Activated CD4-positive, alpha-beta memory T cell treated with anti-CD3 and anti-CD28 coated beads for 36 hours (primary cell): ENCODE data around the gene LARP1B. TPM values are rescaled to one million over a fixed set of nuclear protein-coding genes. Genes with fewer than 3 reads are reported as not detected.
"Not testable (repeated sequence)": the region's sequence is repeated elsewhere in the genome, so short reads cannot be mapped to it uniquely, and the experiment has no call there.

ENCODE experiments used
- CTCF ChIA-PET: fragments of 350-600 bp; sonication (Branson Sonifier 250); formaldehyde crosslinking; loops from one replicate; lab custom pipeline; 2021; ENCODE audit warnings: antibody characterized with exemption, inconsistent platforms; lab: Charles Lee
- POLR2A ChIA-PET: fragments of 350-600 bp; sonication (Branson Sonifier 250); formaldehyde crosslinking; loops from one replicate; lab custom pipeline; 2021; ENCODE audit warnings: antibody characterized with exemption; lab: Charles Lee
- DNase-seq: peaks from one replicate; pipeline ENCODE4 v3.0.0-alpha.2; 2020
- H3K27ac Mint-ChIP-seq: one replicate; pipeline ENCODE4 v1.8.0; 2021; ENCODE audit warnings: mixed read lengths
- H3K27me3 Mint-ChIP-seq: one replicate; pipeline ENCODE4 v1.8.0; 2021; ENCODE audit warnings: mixed read lengths
- H3K36me3 Mint-ChIP-seq: one replicate; pipeline ENCODE4 v1.8.0; 2021; ENCODE audit warnings: mixed read lengths
- H3K4me1 Mint-ChIP-seq: one replicate; pipeline ENCODE4 v1.8.0; 2021; ENCODE audit warnings: low read depth, mixed read lengths
- H3K4me3 Mint-ChIP-seq: one replicate; pipeline ENCODE4 v1.8.0; 2021; ENCODE audit warnings: mild to moderate bottlenecking, mixed read lengths
- H3K9me3 Mint-ChIP-seq: one replicate; pipeline ENCODE4 v1.8.0; 2021; ENCODE audit warnings: mixed read lengths
- intact Hi-C: fragments of 100-400 bp; cut with micrococcal nuclease; formaldehyde crosslinking; loops from one replicate; pipeline ENCODE4 v1.15.1; 2023
- total RNA-seq, 2 experiments: library from RNA; stranded (reverse); gene quantifications; one replicate each; pipeline ENCODE4 v1.2.3, GENCODE V29; 2021

LARP1B gene
- total RNA-seq, 2 experiments from 2014 or later: 23.5 to 25.5 TPM

DNA sequence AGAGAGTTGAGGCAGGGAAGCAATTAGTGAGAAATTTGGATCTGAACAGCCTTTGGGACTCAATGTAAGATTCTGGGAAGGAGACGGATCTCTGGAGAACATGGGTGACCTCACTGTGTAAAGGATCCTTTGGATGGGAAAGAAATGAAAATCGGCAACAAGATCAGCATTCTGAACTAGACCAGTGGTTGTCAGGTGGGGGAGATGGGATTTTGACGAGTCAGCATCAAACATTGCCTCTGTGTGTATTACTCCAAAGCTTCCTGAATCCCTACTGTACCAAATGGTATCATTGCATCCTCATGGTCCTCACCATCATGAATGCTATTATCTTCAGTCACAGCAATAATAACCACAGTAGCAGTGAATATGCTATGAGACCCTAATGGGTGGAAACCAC lies 173.7 kb downstream of the LARP1B start:
- Mint-ChIP-seq H3K9me3 (no peaks in the 10 kb centered on the region), H3K36me3 (no peaks in the 10 kb centered on the region), H3K27me3 (no peaks in the 10 kb centered on the region), H3K27ac (no peak overlapping the region), H3K4me1 (no peaks in the 10 kb centered on the region), H3K4me3 (no peak overlapping the region)
- intact Hi-C loops: no loop called here
- no peak for DNase-seq
- ChIA-PET CTCF (no interaction called here), POLR2A (no interaction called here)

DNA sequence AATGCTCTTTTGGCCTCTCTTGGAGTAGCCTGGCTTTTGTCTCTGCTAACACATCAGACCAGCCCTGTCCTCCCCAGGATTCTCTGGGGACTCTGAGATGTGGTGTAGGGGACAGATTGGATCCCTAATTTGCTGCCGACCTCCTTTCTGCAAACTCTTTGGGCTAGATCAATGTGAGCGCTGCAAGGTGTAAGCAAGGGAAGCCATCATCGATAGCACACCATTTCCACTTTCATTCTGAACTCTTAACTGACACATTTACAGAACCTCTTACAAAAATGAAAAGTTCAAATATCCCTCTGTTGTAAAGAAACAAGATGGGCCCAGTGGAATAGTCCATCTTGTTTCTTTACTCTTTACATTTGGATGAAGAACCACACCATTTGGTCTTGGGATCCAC lies 179.9 kb downstream of the LARP1B start:
- H3K36me3 Mint-ChIP-seq: no peaks in the 10 kb centered on the region
- no peak overlapping the region for H3K27ac Mint-ChIP-seq
- no peak for DNase-seq
- intact Hi-C loops: no loop called here
- no peaks in the 10 kb centered on the region for H3K9me3 Mint-ChIP-seq
- H3K4me1 Mint-ChIP-seq: no peaks in the 10 kb centered on the region
- peaks cover 8% of the 10 kb centered on the region for H3K27me3 Mint-ChIP-seq
- H3K4me3 Mint-ChIP-seq: no peak overlapping the region
- ChIA-PET POLR2A (no interaction called here), CTCF (interaction anchor here (1.1 to 1.2 kb wide), 2 partner anchors 9 to 48 kb away, joined by 3 read pairs; no protein-coding TSS in a partner anchor)

DNA sequence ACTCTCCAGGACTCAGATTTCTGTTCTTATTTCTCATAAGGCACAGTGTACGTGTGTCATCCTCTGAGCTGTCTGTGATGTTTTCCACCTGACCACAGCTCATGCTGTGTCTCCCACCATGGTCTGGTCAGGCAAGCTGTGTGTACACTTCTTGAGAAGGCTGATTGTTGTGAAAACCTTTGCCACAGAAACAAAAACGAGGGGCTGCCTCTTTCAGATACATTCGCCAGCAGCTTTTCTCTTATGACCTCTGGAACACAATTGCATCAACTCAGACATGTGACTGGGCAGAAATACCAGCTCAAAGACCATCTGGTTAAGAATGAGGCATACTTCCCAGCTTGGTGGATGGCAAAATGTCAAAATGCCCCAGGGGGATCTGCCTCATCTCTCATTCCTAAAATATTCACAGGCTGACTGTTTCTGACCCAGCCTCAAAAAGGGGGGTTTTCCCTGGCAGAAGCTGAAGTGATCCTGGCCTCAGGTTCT lies 180.4 kb downstream of the LARP1B start:
- peaks cover 8% of the 10 kb centered on the region for H3K27me3 Mint-ChIP-seq

DNA sequence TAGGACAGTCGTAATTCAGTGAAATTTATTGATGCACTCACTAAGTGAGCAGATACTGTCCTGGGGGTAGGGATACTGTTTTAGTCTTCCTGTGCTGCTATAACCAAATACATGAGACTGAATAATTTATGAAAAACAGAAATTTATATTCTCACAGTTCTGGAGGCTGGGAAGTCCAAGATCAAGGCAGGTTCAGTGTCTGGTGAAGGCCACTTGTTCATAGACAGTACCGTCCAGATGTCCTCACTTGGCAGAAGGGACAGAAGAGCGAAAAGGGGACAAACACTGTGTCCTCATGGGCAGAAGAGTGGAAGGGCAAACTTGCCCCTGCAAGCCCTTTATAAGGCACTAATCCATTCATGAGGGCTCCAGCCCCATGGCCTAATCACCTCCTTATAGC lies 180.9 kb downstream of the LARP1B start:
- Mint-ChIP-seq H3K27me3 (peaks cover 8% of the 10 kb centered on the region), H3K27ac (no peak overlapping the region), H3K4me1 (no peaks in the 10 kb centered on the region), H3K9me3 (peaks cover 2% of the 10 kb centered on the region), H3K36me3 (no peaks in the 10 kb centered on the region), H3K4me3 (no peak overlapping the region)
- DNase-seq: no peak
- intact Hi-C loops: no loop called here
- POLR2A ChIA-PET: no interaction called here
- CTCF ChIA-PET: interaction anchor here (1.2 kb wide), 1 partner anchor 10 kb away, joined by 3 read pairs; no protein-coding TSS in a partner anchor

More for the DNA sequence above, 180.4 kb downstream of the LARP1B start:
- intact Hi-C loops: no loop called here
- ChIA-PET POLR2A (no interaction called here), CTCF (interaction anchor here (1.2 kb wide), 1 partner anchor 10 kb away, joined by 3 read pairs; no protein-coding TSS in a partner anchor)
- no peak overlapping the region for H3K4me3 Mint-ChIP-seq
- no peak for DNase-seq
- no peaks in the 10 kb centered on the region for H3K4me1 Mint-ChIP-seq
- no peaks in the 10 kb centered on the region for H3K9me3 Mint-ChIP-seq
- no peak overlapping the region for H3K27ac Mint-ChIP-seq
- no peaks in the 10 kb centered on the region for H3K36me3 Mint-ChIP-seq

DNA sequence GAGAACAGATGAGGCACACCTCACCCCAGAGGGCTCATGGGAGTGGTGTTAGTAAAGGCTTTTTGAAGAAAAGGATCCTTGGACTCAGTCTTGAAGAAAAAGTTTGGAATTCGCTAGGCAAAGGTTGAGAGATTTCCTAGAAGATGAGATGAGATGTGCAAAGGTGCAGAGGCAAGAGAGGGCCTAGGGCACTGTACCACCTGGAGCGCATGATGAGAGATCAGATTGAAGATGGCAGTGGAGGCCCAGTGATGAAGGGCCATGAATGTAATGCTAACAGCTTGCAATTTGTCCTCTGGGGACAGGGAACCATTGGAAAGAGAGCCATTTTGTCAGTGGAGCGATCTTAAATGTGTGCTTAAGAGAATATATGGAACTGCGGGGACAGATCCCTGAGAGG lies 181.5 kb downstream of the LARP1B start:
- peaks cover 7% of the 10 kb centered on the region for H3K9me3 Mint-ChIP-seq
- H3K27me3 Mint-ChIP-seq: peaks cover 8% of the 10 kb centered on the region
- POLR2A ChIA-PET: no interaction called here

DNA sequence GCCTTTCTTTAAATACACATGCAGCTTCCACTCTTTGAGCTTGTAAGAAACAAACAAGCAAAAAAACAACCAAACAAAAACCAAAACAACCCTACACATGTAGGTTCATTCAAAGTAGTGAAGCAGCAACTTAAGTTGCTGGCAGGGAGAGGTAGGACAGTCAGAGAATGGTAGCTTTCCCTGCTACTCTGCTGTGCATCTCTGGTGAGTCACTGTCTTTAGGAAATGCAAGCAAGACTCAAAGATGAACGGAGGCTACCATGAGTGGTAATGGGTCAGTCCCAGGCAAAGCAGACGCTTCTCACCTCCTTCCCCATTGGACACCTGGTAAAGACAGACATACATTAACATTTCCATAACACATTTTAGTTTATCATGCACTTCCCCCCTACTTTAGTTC lies 183.3 kb downstream of the LARP1B start:
- Mint-ChIP-seq H3K27me3 (peaks cover 8% of the 10 kb centered on the region), H3K36me3 (no peaks in the 10 kb centered on the region), H3K9me3 (peaks cover 18% of the 10 kb centered on the region), H3K4me1 (no peaks in the 10 kb centered on the region), H3K27ac (no peak overlapping the region), H3K4me3 (no peak overlapping the region)
- CTCF ChIA-PET: no interaction called here
- intact Hi-C loops: no loop called here
- DNase-seq: no peak
- POLR2A ChIA-PET: no interaction called here

More for the DNA sequence above, 181.5 kb downstream of the LARP1B start:
- Mint-ChIP-seq H3K27ac (no peak overlapping the region), H3K4me1 (no peaks in the 10 kb centered on the region), H3K36me3 (no peaks in the 10 kb centered on the region), H3K4me3 (no peak overlapping the region)
- intact Hi-C loops: no loop called here
- DNase-seq: no peak
- CTCF ChIA-PET: no interaction called here

DNA sequence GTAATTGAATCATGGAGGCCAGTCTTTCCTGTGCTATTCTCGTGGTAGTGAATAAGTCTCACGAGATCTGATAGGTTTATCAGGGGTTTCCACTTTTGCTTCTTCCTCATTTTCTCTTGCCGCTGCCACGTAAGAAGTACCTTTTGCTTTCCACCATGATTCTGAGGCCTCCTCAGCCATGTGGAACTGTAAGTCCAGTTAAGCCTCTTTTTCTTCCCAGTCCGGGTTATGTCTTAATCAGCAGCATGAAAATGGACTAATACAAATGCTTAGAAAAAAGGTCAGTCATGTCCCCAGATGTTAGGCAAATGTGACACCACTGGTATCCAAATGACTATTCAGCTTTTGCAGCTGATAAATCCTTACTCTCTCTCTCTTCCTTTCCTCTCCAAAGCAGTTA lies 184.3 kb downstream of the LARP1B start:
- intact Hi-C loops, H3K4me3 Mint-ChIP-seq, H3K27me3 Mint-ChIP-seq, DNase-seq, H3K4me1 Mint-ChIP-seq, CTCF ChIA-PET, H3K27ac Mint-ChIP-seq, POLR2A ChIA-PET, H3K36me3 Mint-ChIP-seq: not testable (repeated sequence)
- H3K9me3 Mint-ChIP-seq: peaks cover 25% of the 10 kb centered on the region

DNA sequence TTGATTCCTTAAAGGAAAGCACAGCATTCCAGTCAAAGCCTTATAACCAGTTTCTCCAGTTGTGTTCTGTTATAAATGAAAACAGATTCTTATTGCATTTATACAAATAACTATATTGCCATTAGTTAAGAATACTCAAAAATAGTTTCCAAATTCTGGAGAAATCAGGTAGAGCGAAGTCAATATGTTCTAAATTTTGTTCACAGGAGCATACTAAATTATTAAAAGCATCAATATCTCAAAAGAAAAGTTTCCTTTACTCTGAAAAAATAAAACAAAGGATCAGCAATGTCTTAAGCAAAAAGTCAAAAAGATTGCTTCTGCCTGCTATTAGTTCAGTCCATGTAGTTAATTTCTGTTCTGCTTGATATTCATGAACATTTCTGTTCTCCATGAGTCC lies 186.8 kb downstream of the LARP1B start:
- Mint-ChIP-seq H3K27me3 (peaks cover 7% of the 10 kb centered on the region), H3K9me3 (peaks cover 26% of the 10 kb centered on the region), H3K4me1 (no peaks in the 10 kb centered on the region), H3K36me3 (no peaks in the 10 kb centered on the region), H3K27ac (no peak overlapping the region), H3K4me3 (no peak overlapping the region)
- intact Hi-C loops: no loop called here
- CTCF ChIA-PET: no interaction called here
- POLR2A ChIA-PET: no interaction called here
- DNase-seq: no peak

DNA sequence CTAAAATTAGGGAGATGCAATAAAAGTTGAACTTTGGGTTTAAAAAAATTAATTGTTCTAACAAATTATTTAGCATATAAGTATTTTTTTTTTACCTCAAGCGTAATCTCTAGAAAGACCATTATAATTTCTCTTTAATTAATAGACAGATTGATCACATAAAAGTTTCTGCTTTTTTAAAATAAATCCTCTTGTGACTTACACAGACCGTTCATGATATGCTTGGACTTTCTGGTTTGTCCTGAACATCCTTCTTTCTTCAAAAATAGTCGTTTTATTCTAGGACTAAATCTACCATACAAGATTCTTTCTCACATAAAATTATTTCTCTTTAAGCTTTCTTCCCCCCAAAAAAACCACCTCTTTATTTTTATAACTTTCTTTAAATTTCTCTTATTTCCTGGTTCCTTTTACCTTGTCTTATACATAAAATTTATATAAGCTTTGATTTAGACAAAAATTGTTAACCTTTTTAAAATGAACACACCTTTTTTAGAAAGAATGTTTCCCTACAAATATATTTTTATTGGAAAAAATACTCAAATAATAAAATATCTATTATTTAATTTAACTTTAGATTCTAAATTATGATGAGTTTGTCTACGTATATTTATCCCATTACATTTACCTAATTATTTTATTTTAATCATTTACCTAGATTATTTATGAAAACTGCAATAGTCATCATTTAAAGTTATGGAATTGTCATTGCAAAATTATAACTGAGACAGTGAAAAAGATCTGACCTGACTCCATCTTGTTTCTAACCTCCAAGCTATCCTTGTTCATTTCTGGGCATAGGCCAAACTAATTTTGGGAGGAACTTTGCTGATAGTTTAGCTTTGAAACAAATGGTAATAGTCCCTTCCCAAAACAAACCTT lies 188.9 kb downstream of the LARP1B start:
- DNase-seq: no peak
- H3K4me1 Mint-ChIP-seq: no peaks in the 10 kb centered on the region
- ChIA-PET POLR2A (no interaction called here), CTCF (no interaction called here)
- peaks cover 26% of the 10 kb centered on the region for H3K9me3 Mint-ChIP-seq
- intact Hi-C loops: no loop called here
- no peaks in the 10 kb centered on the region for H3K36me3 Mint-ChIP-seq
- no peak overlapping the region for H3K27ac Mint-ChIP-seq
- H3K27me3 Mint-ChIP-seq: peaks cover 20% of the 10 kb centered on the region
- no peak overlapping the region for H3K4me3 Mint-ChIP-seq

DNA sequence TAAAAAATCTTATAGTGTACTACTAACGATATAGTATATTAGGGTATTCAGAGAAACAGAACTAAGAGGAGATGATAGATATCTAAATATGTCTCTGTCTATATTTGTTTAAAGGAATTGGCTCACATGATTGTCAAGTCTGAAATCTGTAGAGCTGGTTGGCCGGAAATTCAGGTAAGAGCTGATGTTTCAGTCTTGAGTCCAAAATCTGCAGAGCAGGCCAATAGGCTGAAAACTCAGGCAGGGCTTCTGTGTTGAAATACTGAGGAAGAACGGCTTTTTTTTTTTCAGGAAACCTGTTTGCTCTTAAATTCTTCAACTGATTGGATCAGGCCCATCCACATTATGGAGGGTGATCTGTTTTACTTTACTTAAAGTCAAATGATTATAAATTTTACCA lies 194.8 kb downstream of the LARP1B start:
- no peak overlapping the region for H3K27ac Mint-ChIP-seq
- no peaks in the 10 kb centered on the region for H3K36me3 Mint-ChIP-seq
- H3K4me3 Mint-ChIP-seq: no peak overlapping the region
- no peaks in the 10 kb centered on the region for H3K9me3 Mint-ChIP-seq
- H3K4me1 Mint-ChIP-seq: no peaks in the 10 kb centered on the region
- DNase-seq: no peak
- intact Hi-C loops: no loop called here
- peaks cover 26% of the 10 kb centered on the region for H3K27me3 Mint-ChIP-seq
- ChIA-PET CTCF (no interaction called here), POLR2A (no interaction called here)

DNA sequence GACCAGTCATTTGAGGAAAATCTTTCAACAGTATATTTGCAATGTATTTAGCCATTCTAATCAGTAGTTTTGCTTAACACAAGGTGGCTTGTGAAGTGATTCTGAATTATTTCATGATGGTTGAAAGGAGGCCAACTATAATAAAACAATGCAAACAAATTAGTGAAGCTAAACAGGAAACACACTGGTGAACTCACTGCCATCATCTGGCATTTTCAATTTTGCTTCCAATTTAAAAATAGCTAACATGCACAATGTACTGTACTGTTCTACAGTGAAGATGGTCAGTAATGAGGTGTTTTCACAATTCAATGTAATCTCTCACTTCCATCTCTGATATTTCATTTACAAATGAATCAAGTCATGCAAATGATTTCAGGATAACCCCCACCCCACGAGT lies 195.4 kb downstream of the LARP1B start:
- no peak overlapping the region for H3K27ac Mint-ChIP-seq
- peaks cover 26% of the 10 kb centered on the region for H3K27me3 Mint-ChIP-seq
- no peak overlapping the region for H3K4me3 Mint-ChIP-seq
- H3K4me1 Mint-ChIP-seq: no peaks in the 10 kb centered on the region
- ChIA-PET CTCF (no interaction called here), POLR2A (no interaction called here)
- DNase-seq: no peak
- intact Hi-C loops: no loop called here
- H3K9me3 Mint-ChIP-seq: no peaks in the 10 kb centered on the region
- H3K36me3 Mint-ChIP-seq: no peaks in the 10 kb centered on the region

DNA sequence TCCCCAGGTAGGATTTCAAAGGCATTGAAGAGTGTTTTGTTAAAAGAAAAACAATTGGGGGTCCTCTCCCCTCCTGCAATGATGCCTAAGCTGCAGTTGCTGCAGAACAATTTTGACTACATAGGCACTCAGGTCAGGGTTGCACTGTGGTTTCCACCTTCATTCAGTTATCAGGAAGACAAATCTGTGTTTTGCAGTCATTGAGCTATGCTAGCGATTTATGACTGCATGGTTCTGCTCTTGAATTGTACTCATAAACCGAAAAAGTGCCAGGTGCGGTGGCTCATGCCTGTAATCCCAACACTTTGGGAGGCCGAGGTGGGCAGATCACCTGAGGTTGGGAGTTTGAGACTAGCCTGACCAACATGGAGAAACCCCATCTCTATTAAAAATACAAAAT lies 197.1 kb downstream of the LARP1B start:
- H3K27me3 Mint-ChIP-seq: peaks cover 18% of the 10 kb centered on the region
- POLR2A ChIA-PET, H3K4me3 Mint-ChIP-seq, DNase-seq, intact Hi-C loops, H3K27ac Mint-ChIP-seq, H3K9me3 Mint-ChIP-seq, H3K36me3 Mint-ChIP-seq, CTCF ChIA-PET, H3K4me1 Mint-ChIP-seq: not testable (repeated sequence)

DNA sequence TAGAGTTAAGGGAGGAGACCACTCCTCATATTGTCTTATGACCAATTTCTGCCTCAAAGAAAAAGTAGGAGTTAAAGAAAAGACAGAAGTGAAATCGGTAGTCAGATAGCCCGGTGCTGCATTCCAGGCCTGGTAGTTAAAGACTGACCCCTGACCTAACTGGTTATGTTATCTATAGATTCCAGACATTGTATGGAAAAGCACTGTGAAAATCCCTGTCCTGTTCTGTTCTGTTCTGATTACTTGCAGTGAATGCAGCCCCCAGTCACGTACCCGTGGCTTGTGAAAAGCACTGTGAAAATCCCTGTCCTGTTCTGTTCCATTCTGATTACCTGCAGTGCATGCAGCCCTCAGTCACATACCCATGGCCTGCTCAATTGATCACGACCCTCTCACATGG lies 198.8 kb downstream of the LARP1B start:
- H3K9me3 Mint-ChIP-seq, intact Hi-C loops, H3K27me3 Mint-ChIP-seq: not testable (repeated sequence)

More for the DNA sequence above, 198.8 kb downstream of the LARP1B start:
- H3K4me1 Mint-ChIP-seq, H3K4me3 Mint-ChIP-seq, H3K36me3 Mint-ChIP-seq, CTCF ChIA-PET, POLR2A ChIA-PET, H3K27ac Mint-ChIP-seq, DNase-seq: not testable (repeated sequence)
